GM12864 (cell line): ENCODE data around the gene EXOC3L1.

Experiments
- DNase-seq: peaks from one replicate; pipeline ENCODE4 v3.0.0-alpha.2; 2011; ENCODE audit warnings: low read depth
- H3K4me3 ChIP-seq: 2 replicates; pipeline ENCODE4 v1.5.1; 2011; ENCODE audit warnings: mild to moderate bottlenecking, low read depth, low read length, control low read depth
- TF ChIP-seq, protein P1 (sequence below): IDR thresholded peaks from 2 replicates; pipeline ENCODE4 v1.5.1; 2011; ENCODE audit warnings: low read depth, mild to moderate bottlenecking, moderate library complexity, low read length, control low read depth, inconsistent platforms; ENCODE audit errors: missing control alignments

The EXOC3L1 gene

DNA sequence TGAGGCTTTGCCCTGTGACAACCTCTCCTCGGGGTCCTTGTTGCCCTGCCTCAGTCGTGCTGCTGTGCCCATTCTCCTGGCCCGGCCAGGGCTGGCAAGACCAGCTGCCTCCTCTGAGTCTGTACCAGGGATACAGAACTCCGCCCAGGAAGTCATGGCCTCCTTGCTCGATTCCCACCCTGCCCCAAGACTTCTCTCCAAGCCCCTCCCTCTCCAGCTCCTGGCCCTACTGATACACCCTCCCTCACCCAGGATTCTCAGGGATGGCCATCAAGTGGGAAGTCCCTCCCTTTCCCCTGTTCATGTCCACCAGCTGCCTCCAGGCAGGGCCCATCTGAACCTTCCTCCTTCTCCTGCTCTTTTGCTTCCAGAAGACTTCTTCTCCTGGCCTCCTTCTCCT is 25.8 kb upstream of the EXOC3L1 start:
- DNase-seq = no peak
- TF ChIP-seq, protein P1, sequence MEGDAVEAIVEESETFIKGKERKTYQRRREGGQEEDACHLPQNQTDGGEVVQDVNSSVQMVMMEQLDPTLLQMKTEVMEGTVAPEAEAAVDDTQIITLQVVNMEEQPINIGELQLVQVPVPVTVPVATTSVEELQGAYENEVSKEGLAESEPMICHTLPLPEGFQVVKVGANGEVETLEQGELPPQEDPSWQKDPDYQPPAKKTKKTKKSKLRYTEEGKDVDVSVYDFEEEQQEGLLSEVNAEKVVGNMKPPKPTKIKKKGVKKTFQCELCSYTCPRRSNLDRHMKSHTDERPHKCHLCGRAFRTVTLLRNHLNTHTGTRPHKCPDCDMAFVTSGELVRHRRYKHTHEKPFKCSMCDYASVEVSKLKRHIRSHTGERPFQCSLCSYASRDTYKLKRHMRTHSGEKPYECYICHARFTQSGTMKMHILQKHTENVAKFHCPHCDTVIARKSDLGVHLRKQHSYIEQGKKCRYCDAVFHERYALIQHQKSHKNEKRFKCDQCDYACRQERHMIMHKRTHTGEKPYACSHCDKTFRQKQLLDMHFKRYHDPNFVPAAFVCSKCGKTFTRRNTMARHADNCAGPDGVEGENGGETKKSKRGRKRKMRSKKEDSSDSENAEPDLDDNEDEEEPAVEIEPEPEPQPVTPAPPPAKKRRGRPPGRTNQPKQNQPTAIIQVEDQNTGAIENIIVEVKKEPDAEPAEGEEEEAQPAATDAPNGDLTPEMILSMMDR = no peak
- H3K4me3 ChIP-seq = no peak overlapping the region

DNA sequence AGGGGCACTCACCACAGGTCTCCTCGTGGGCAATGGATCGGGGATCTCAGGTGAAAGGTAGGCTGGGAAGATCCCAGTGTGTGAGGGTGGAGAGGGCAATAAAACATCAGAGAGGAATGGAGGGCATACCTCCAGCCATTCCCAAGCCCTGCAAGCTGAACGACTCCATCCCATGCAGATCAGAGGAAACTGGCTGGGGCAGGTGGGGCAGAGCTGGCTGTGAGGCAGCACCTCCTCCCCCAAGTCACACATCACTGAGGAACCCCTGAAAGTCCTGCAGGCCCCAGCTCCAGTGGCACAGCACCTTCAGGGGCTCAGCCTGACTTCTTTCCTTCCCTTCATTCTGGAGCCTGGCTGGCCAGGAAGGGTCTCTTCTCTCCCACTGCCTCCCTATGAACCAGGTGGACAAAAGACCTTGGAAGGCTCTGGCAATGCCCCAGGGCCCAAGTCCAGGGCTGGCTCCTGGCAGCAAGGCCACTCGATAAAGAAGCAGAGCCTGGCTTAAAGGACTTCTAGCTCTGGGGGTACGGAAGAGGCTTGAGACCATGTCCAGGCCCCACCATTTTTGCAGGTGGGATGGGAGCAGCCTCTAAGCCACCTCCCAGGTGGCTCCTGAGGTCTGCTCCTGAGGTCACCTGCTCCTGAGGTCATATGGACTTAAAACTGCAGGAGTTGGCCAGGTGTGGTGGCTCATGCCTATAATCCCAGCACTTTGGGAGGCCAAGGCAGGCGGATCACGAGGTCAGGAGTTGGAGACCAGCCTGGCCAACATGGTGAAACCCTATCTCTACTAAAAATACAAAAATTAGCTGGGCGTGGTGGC is 23.5 kb upstream of the EXOC3L1 start:
- no peak for DNase-seq
- TF ChIP-seq, protein P1 = no peak
- no peak overlapping the region for H3K4me3 ChIP-seq

DNA sequence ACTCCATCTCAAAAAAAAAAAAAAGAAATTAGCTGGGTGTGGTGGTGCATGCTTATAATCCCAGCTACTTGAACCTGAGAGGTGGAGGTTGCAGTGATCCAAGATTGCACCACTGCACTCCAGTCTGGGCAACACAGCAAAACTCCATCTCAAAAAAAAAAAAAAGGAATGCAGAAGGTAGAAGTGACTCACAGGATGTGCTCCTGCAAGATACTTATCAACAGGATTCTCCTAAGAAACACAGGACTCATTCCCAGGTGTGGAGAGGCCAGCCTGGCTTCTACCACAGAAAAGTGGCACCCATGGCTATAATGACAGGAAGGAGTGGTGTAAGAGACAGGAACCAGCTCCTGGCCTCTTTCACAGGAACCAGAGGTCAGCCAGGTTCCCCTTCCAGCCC is 22.8 kb upstream of the EXOC3L1 start:
- no peak overlapping the region for H3K4me3 ChIP-seq
- TF ChIP-seq, protein P1 = no peak
- no peak for DNase-seq

DNA sequence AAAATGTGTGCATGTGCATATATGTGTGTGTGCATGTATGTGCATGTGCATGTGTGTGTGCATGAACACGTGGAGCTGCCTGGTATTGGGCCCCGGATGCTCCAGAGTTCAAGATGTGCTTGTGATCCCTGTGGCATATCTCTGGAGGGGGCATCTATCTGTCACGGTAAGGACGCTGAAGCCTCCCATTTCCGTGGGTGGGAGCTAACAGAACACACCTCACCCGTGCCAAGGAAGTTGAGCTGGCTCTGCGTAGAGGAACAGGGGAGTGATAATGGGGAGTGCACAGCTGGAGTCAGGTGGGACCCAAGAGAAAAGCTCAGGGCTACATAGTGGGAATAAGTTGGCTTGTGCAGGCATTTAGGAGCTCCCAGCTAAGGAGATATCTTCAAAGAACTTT is 21.7 kb upstream of the EXOC3L1 start:
- DNase-seq = no peak
- H3K4me3 ChIP-seq = no peak overlapping the region
- TF ChIP-seq, protein P1 = no peak

DNA sequence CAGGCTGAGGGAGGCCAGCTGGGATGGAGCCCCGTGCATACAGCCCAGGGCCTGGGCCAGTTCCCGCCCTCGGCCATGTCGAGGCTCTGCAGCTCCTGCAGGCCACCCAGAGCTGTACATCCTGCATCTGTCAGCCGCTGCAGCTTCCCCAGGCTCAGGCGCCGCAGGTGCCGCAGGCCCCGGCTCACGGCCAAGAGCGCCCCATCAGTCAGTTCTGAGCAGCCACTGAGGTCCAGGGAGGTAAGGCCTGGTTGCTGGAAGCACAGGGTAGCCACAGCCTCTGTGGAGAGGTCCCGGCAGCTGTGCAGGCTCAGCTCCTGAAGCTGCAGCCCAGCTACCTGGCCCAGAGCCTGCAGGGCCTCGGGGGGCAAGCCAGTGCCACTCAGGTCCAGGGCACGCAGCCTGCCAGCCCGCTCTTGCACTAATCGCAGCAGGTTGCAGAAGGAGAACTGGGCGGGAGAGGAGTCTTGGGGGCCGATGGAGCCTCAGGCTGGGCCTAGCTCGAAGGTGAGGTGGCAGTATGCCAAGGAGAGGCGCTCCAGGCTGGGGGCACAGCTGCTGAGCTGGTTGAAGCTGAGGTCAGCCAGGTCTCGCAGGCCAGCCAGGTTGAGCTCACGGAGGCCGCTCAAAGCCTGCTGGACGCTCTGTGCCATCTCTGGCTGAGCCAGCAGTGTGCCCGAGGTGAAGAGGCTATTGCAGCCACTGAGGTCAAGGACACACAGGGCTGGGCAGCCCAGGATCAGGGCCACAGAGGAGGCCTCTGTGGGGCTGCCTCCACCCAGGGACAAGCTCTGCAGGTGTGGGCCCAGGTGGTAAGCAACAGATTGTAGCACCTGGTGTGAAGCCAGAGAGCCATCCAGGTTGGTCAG is 20.4 kb upstream of the EXOC3L1 start:
- DNase-seq = no peak
- no peak overlapping the region for H3K4me3 ChIP-seq
- TF ChIP-seq, protein P1 = no peak

DNA sequence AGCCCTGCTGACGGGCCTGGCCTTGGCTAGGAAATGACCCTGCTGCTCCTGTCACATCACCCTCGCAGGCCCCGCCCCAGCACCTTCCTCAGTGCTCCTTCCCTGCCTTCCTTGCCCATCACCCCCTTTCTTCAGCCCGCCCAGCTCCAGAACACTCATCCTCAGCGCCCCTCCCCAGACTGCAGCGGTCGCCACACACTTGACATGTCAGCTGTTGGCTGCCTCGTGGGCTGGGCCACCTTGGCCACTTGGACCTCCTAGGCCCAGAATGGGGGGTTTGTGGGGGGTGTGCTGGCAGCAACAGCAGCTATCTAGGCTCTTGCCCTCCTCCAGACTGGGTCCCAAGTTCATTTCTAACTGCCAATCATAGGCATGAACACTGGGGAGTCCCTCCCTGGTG is 19.6 kb upstream of the EXOC3L1 start:
- no peak overlapping the region for H3K4me3 ChIP-seq
- DNase-seq = no peak
- TF ChIP-seq, protein P1 = no peak
